Naive thymus-derived CD4-positive, alpha-beta T cell (primary cell): Measurements from ENCODE around the gene SOX5. TPM values are rescaled to one million over a fixed set of nuclear protein-coding genes. Genes with fewer than 3 reads are reported as not detected.

Experiments used
- ATAC-seq: fragments of 150-1000 bp; cut with Tn5 transposase; 2 replicates; pipeline ENCODE4 v1.10.0; 2021; ENCODE audit warnings: mild to moderate bottlenecking, moderate library complexity
- CTCF ChIA-PET: fragments of 350-600 bp; sonication (Branson Sonifier 250); formaldehyde crosslinking; loops from one replicate; lab custom pipeline; 2021; ENCODE audit warnings: antibody characterized with exemption; lab: Charles Lee
- POLR2A ChIA-PET: fragments of 350-600 bp; sonication (Branson Sonifier 250); formaldehyde crosslinking; loops from one replicate; lab custom pipeline; 2021; ENCODE audit warnings: antibody characterized with exemption, inconsistent platforms; lab: Charles Lee
- DNase-seq, 9 donors: peaks; one replicate each; pipeline versions ENCODE4 v3.0.0 to v3.0.0-alpha.2; 2020 to 2022; ENCODE audit warnings: mixed read lengths in 1 of 9
- H3K27ac ChIP-seq: one replicate; pipeline ENCODE4 v1.7.0; 2013; ENCODE audit warnings: mild to moderate bottlenecking, low read depth, low read length, moderate library complexity
- H3K27me3 ChIP-seq, 2 donors: one replicate each; pipeline ENCODE4 v1.7.0; 2013; ENCODE audit warnings: low read length in 2 of 2, mild to moderate bottlenecking in 2 of 2, moderate library complexity in 2 of 2; ENCODE audit not compliant: control insufficient read depth in 2 of 2, insufficient read depth in 2 of 2
- H3K36me3 ChIP-seq, 3 experiments: 1 replicate in 2 of 3; 2 replicates in 1 of 3; pipeline ENCODE4 v1.7.0; 2013; ENCODE audit warnings: low read length in 3 of 3, mild to moderate bottlenecking in 3 of 3, moderate library complexity in 1 of 3; ENCODE audit not compliant: insufficient read depth in 3 of 3, control insufficient read depth in 2 of 3
- H3K4me1 ChIP-seq, 2 donors: one replicate each; pipeline ENCODE4 v1.7.0; 2013; ENCODE audit warnings: low read length in 2 of 2, mild to moderate bottlenecking in 2 of 2, moderate library complexity in 1 of 2; ENCODE audit not compliant: control insufficient read depth in 2 of 2, insufficient read depth in 2 of 2
- H3K4me3 ChIP-seq: 2 replicates; pipeline ENCODE4 v1.7.0; 2013; ENCODE audit warnings: mild to moderate bottlenecking, low read length
- H3K9me3 ChIP-seq, 3 experiments: 1 replicate in 2 of 3; 2 replicates in 1 of 3; pipeline ENCODE4 v1.7.0; 2013; ENCODE audit warnings: low read length in 3 of 3; ENCODE audit not compliant: control insufficient read depth in 2 of 3
- H3K27ac Mint-ChIP-seq, 9 donors: one replicate each; pipeline ENCODE4 v1.8.0; 2020 to 2022; ENCODE audit warnings: mixed read lengths in 9 of 9, mild to moderate bottlenecking in 8 of 9, moderate library complexity in 5 of 9, inconsistent platforms in 2 of 9
- H3K27me3 Mint-ChIP-seq, 5 donors: one replicate each; pipeline ENCODE4 v1.8.0; 2021 to 2022; ENCODE audit warnings: mixed read lengths in 5 of 5, mild to moderate bottlenecking in 1 of 5
- H3K36me3 Mint-ChIP-seq, 5 donors: one replicate each; pipeline ENCODE4 v1.8.0; 2020 to 2022; ENCODE audit warnings: mixed read lengths in 5 of 5, mild to moderate bottlenecking in 3 of 5, inconsistent platforms in 1 of 5
- H3K4me1 Mint-ChIP-seq, 7 donors: one replicate each; pipeline ENCODE4 v1.8.0; 2020 to 2022; ENCODE audit warnings: mixed read lengths in 7 of 7, mild to moderate bottlenecking in 3 of 7, inconsistent platforms in 1 of 7
- H3K4me3 Mint-ChIP-seq, 10 donors: one replicate each; pipeline ENCODE4 v1.8.0; 2020 to 2022; ENCODE audit warnings: mild to moderate bottlenecking in 10 of 10, mixed read lengths in 10 of 10, moderate library complexity in 6 of 10, inconsistent platforms in 2 of 10
- H3K9me3 Mint-ChIP-seq, 11 donors: one replicate each; pipeline ENCODE4 v1.8.0; 2020 to 2022; ENCODE audit warnings: mixed read lengths in 11 of 11, mild to moderate bottlenecking in 4 of 11, inconsistent platforms in 1 of 11, moderate library complexity in 1 of 11
- intact Hi-C, 2 donors: fragments of 100-400 bp; cut with micrococcal nuclease; formaldehyde crosslinking; loops; one replicate each; pipeline ENCODE4 v1.15.1; 2023
- polyA plus RNA-seq, 2 donors: library from polyadenylated mRNA; unstranded; fragments of 300-500 nt; fragmentation: Illumina TruSeq; gene quantifications; one replicate each; pipeline ENCODE4 v1.2.3, GENCODE V29; 2021
- total RNA-seq, 6 experiments: library from RNA in 5 of 6; stranded (reverse) in 5 of 6; gene quantifications; 1 replicate in 5 of 6; 2 replicates in 1 of 6; pipeline ENCODE4 v1.2.3 and lab custom pipeline; 2021 to 2026

The SOX5 gene
- total and polyA plus RNA-seq, 7 experiments from 2014 or later: 0.05 TPM; not detected in 6

DNA sequence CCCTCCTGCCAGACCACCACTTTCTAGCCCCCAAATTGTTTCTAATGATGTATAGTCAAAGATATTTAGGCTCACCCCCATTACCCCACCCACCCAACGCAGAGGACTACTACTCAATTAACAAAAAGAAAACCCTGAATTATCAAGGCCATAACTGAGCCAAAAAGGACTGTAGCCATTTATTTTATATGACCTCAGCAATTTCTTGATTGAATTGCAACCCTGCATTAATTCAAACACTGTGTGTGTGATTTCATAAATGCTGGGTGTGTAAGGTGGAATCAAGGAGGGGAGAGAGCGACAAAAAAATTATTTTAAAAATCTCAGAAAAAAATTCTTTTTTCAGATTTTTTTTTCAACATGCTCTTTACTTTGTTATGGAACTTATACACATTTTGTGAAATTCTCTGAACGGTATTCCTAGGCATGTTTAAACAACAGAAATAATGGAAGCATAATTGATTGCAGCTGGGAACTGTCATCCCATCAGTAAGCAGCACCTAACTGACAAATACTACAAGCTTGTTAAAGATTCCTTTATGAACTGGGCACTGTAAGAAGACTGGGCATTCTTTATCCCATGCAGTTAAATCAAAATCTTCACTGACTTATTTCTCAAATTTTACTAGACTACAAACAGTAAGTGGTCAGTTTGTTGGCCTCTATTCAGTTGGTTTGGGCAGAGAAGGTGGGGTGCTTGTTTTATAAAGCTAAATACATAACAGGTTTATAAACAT, 179.1 kb downstream of the SOX5 start:
- Mint-ChIP-seq H3K9me3 (peaks cover 0 to 6% (median 0%) of the 10 kb centered on the region in 11 donors), H3K27ac (no peak overlapping the region), H3K4me3 (no peak overlapping the region), H3K4me1 (no peaks in the 10 kb centered on the region), H3K27me3 (no peaks in the 10 kb centered on the region), H3K36me3 (no peaks in the 10 kb centered on the region)
- DNase-seq (no peak), ATAC-seq (no peak)
- Histone ChIP-seq H3K36me3 (no peaks in the 10 kb centered on the region), H3K4me3 (no peak overlapping the region), H3K27me3 (no peaks in the 10 kb centered on the region), H3K27ac (no peak overlapping the region), H3K4me1 (no peaks in the 10 kb centered on the region), H3K9me3 (no peaks in the 10 kb centered on the region)
- CTCF ChIA-PET: no interaction called here
- intact Hi-C loops: no loop called here
- POLR2A ChIA-PET: no interaction called here

DNA sequence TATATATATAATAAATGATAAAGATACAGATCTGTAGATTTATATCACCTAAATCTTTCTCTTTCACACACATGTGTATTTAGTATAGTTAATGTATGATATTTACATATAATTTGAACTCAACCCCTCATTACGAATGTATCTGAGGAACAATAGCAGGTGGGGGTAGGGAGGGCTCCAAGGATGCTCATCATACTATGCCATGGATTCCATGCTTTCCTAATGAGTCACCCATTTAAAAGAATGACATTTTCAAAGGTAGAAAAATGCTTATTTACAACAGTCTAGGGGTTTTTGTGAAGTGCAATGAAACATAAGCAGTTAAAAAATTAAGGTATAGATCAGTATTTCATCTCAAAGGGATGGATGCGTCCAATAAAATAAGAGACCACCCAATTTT, 181.6 kb downstream of the SOX5 start:
- H3K27ac ChIP-seq: no peak overlapping the region
- no peaks in the 10 kb centered on the region for H3K4me1 Mint-ChIP-seq

DNA sequence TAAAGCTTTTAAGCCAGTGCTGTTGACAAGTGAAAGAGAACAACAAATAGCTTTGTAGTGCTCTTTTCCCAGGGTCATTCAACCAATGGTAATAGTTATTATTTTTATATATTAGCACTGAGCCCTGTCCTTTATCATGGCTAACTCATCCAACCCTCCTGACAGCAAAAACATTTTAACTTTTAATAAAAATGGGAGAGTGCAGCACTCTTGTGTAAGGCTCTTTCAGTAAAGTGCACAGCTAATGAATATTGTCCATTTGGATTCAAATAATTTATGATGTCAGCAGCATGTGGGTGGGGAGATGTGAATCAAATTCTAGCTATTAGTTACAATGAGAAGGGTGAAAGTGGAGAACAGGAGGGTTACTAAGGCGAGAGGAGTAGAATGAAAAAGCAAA, 185.7 kb downstream of the SOX5 start:
- Histone ChIP-seq H3K4me3 (no peak overlapping the region), H3K9me3 (no peaks in the 10 kb centered on the region), H3K36me3 (no peaks in the 10 kb centered on the region), H3K27ac (no peak overlapping the region), H3K4me1 (no peaks in the 10 kb centered on the region), H3K27me3 (no peaks in the 10 kb centered on the region)
- no peaks in the 10 kb centered on the region for H3K4me1 Mint-ChIP-seq
- ATAC-seq: no peak
- DNase-seq: no peak
- H3K4me3 Mint-ChIP-seq: no peak overlapping the region
- CTCF ChIA-PET: no interaction called here
- no peak overlapping the region for H3K27ac Mint-ChIP-seq
- H3K36me3 Mint-ChIP-seq: no peaks in the 10 kb centered on the region
- POLR2A ChIA-PET: no interaction called here
- H3K27me3 Mint-ChIP-seq: no peaks in the 10 kb centered on the region
- intact Hi-C loops: no loop called here
- H3K9me3 Mint-ChIP-seq: peaks cover 0 to 5% (median 0%) of the 10 kb centered on the region in 11 donors

More for the DNA sequence above, 181.6 kb downstream of the SOX5 start:
- no peak for ATAC-seq
- DNase-seq: no peak
- H3K36me3 ChIP-seq: no peaks in the 10 kb centered on the region
- intact Hi-C loops: no loop called here
- H3K27me3 Mint-ChIP-seq: no peaks in the 10 kb centered on the region
- no peaks in the 10 kb centered on the region for H3K9me3 ChIP-seq
- ChIA-PET CTCF (no interaction called here), POLR2A (no interaction called here)
- H3K4me3 Mint-ChIP-seq: no peak overlapping the region
- H3K27me3 ChIP-seq: no peaks in the 10 kb centered on the region
- H3K4me1 ChIP-seq: no peaks in the 10 kb centered on the region
- no peak overlapping the region for H3K4me3 ChIP-seq
- no peaks in the 10 kb centered on the region for H3K36me3 Mint-ChIP-seq
- no peak overlapping the region for H3K27ac Mint-ChIP-seq
- peaks cover 0 to 6% (median 0%) of the 10 kb centered on the region in 11 donors for H3K9me3 Mint-ChIP-seq

DNA sequence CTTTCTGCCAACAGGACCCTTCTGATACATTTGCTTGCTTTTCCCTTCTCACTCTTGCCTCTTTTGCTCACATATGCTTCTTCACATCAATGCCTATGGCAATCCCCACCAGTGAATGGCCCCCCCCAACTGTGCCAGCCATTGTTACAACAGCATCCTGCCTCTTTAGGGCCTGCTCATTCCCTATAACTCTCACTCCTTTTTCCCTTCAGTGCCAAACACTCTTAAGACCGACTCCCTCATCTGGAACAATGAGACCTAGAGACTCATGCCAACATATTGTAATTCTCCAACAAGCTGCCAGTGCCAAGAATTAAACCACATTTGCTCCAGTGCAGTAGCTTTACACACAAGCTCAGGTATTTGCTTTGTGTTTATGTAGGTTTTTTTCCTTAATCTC, 189.0 kb downstream of the SOX5 start:
- POLR2A ChIA-PET: no interaction called here
- intact Hi-C loops: no loop called here
- H3K27ac Mint-ChIP-seq: no peak overlapping the region
- H3K4me3 Mint-ChIP-seq: no peak overlapping the region
- CTCF ChIA-PET: no interaction called here
- H3K36me3 ChIP-seq: no peaks in the 10 kb centered on the region
- DNase-seq: no peak
- H3K4me3 ChIP-seq: no peak overlapping the region
- H3K9me3 Mint-ChIP-seq: peaks cover 0 to 5% (median 0%) of the 10 kb centered on the region in 11 donors
- no peak for ATAC-seq
- no peaks in the 10 kb centered on the region for H3K36me3 Mint-ChIP-seq
- no peaks in the 10 kb centered on the region for H3K9me3 ChIP-seq
- no peaks in the 10 kb centered on the region for H3K27me3 Mint-ChIP-seq
- no peaks in the 10 kb centered on the region for H3K27me3 ChIP-seq
- no peaks in the 10 kb centered on the region for H3K4me1 ChIP-seq
- H3K27ac ChIP-seq: no peak overlapping the region
- H3K4me1 Mint-ChIP-seq: no peaks in the 10 kb centered on the region

DNA sequence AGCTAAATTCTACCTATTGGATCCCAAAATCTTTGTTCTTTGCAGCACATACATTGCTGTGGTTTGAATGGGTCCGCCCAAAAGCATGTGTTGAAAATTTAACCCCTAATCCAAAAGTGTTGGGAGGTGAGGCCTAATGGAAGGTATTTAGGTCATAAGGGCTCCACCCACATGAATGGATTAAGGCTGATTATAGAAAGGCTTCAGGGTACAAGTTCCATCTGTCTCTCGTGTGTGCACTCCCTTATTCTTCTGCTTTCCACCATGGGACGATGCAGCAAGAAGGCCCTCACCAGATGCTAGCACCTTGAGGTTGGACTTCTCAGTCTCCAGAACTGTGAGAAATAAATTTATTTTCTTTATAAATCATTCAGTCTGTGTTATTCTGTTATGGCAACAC, 190.9 kb downstream of the SOX5 start:
- DNase-seq: no peak
- Histone ChIP-seq H3K9me3 (no peaks in the 10 kb centered on the region), H3K4me1 (no peaks in the 10 kb centered on the region), H3K36me3 (no peaks in the 10 kb centered on the region), H3K27ac (no peak overlapping the region), H3K27me3 (no peaks in the 10 kb centered on the region), H3K4me3 (no peak overlapping the region)
- intact Hi-C loops: no loop called here
- no peak for ATAC-seq
- Mint-ChIP-seq H3K27me3 (no peaks in the 10 kb centered on the region), H3K4me3 (no peak overlapping the region), H3K27ac (no peak overlapping the region), H3K9me3 (peaks cover 0 to 5% (median 0%) of the 10 kb centered on the region in 11 donors), H3K4me1 (no peaks in the 10 kb centered on the region), H3K36me3 (no peaks in the 10 kb centered on the region)
- ChIA-PET POLR2A (no interaction called here), CTCF (no interaction called here)

- H3K27ac ChIP-seq: no peak overlapping the region
- ChIA-PET POLR2A (no interaction called here), CTCF (no interaction called here)
- H3K4me3 ChIP-seq: no peak overlapping the region
- ATAC-seq: no peak
- DNase-seq: no peak
- Mint-ChIP-seq H3K36me3 (no peaks in the 10 kb centered on the region), H3K9me3 (peaks cover 0 to 5% (median 0%) of the 10 kb centered on the region in 11 donors), H3K27me3 (no peaks in the 10 kb centered on the region), H3K4me1 (no peaks in the 10 kb centered on the region), H3K4me3 (no peak overlapping the region), H3K27ac (no peak overlapping the region)
- no peaks in the 10 kb centered on the region for H3K4me1 ChIP-seq
- intact Hi-C loops: no loop called here
- H3K36me3 ChIP-seq: no peaks in the 10 kb centered on the region
- H3K27me3 ChIP-seq: no peaks in the 10 kb centered on the region
- H3K9me3 ChIP-seq: no peaks in the 10 kb centered on the region
Observed at GRCh38 chr12:23757541-23757962, 191.9 kb downstream of the SOX5 start.

DNA sequence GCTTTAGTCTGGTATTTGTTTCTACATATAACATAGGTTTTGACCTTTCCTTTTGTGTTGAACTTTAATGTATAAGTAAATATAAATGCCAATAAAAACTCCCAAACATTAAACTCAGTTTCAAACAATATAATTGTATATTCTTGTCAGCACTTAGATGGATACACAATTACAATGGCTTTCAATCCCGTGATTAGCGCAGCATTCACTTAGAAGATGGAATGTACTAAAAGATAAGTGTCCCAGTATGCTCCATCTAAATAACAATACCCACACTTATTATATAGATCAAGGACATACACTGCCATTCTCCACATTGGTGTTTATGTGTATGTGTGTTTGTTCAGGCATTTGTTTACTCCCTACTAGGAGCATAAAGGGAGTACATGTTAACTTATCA, 193.1 kb downstream of the SOX5 start:
- H3K36me3 ChIP-seq: no peaks in the 10 kb centered on the region
- no peak overlapping the region for H3K27ac Mint-ChIP-seq
- no peaks in the 10 kb centered on the region for H3K36me3 Mint-ChIP-seq
- DNase-seq: no peak
- no peaks in the 10 kb centered on the region for H3K27me3 ChIP-seq
- no peaks in the 10 kb centered on the region for H3K27me3 Mint-ChIP-seq
- H3K9me3 ChIP-seq: no peaks in the 10 kb centered on the region
- H3K4me1 Mint-ChIP-seq: no peaks in the 10 kb centered on the region
- peaks cover 0 to 5% (median 0%) of the 10 kb centered on the region in 11 donors for H3K9me3 Mint-ChIP-seq
- H3K4me1 ChIP-seq: no peaks in the 10 kb centered on the region
- ChIA-PET POLR2A (no interaction called here), CTCF (no interaction called here)
- intact Hi-C loops: no loop called here
- no peak overlapping the region for H3K4me3 Mint-ChIP-seq
- no peak overlapping the region for H3K27ac ChIP-seq
- H3K4me3 ChIP-seq: no peak overlapping the region
- ATAC-seq: no peak
